RWPE1 (cell line): Measurements from ENCODE around the gene SMPD3.

Experiments used
- CTCF ChIA-PET: fragments of 350-600 bp; sonication (Branson Sonifier 250); formaldehyde crosslinking; extraction: SDS; loops from one replicate; lab custom pipeline; 2021; lab: Yijun Ruan, JAX
- POLR2A ChIA-PET: fragments of 400-600 bp; formaldehyde crosslinking; extraction: SDS; loops from one replicate; lab custom pipeline; 2020; ENCODE audit warnings: antibody characterized with exemption; ENCODE audit not compliant: low non-redundant PET; lab: Yijun Ruan, JAX
- DNase-seq: peaks from one replicate; pipeline ENCODE4 v3.0.0; 2012; ENCODE audit warnings: low spot score
- H3K27ac ChIP-seq: fragments of 450-650 bp; 2 replicates; pipeline ENCODE4 v1.5.1; 2017
- TF ChIP-seq, protein P1 (sequence below): fragments of 450-650 bp; conservative IDR thresholded peaks from 2 replicates; pipeline ENCODE4 v1.5.1; 2017; ENCODE audit warnings: low read depth, mild to moderate bottlenecking

The SMPD3 gene

GRCh38 chr16:68368301-68368888 lies 79.9 kb downstream of the SMPD3 start:
- ChIA-PET CTCF (no interaction called here), POLR2A (no interaction called here)
- no peak for DNase-seq
- no peak overlapping the region for H3K27ac ChIP-seq
- TF ChIP-seq, protein P1, sequence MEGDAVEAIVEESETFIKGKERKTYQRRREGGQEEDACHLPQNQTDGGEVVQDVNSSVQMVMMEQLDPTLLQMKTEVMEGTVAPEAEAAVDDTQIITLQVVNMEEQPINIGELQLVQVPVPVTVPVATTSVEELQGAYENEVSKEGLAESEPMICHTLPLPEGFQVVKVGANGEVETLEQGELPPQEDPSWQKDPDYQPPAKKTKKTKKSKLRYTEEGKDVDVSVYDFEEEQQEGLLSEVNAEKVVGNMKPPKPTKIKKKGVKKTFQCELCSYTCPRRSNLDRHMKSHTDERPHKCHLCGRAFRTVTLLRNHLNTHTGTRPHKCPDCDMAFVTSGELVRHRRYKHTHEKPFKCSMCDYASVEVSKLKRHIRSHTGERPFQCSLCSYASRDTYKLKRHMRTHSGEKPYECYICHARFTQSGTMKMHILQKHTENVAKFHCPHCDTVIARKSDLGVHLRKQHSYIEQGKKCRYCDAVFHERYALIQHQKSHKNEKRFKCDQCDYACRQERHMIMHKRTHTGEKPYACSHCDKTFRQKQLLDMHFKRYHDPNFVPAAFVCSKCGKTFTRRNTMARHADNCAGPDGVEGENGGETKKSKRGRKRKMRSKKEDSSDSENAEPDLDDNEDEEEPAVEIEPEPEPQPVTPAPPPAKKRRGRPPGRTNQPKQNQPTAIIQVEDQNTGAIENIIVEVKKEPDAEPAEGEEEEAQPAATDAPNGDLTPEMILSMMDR = no peak

DNA sequence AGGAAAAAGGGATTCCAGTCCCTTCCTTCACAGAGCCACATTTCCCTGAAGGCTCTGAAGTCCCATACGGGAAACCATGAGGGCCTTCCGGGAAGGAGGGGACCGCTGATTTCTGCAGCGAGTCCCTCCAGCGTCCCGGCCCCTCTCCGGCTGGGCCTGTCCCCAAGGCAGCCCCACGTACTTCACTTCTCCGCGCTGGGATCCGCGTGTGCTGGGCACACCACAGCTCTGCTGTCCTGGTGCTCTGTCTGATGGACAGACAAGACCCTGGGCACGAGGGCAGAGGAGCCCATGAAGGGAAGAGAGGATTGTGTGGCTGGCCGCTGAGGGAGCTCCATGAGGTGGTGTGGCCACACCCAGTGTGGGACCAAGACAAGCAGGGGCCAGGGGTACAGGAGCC lies 80.4 kb downstream of the SMPD3 start:
- POLR2A ChIA-PET = no interaction called here
- no peak for DNase-seq
- TF ChIP-seq, protein P1 = no peak
- no peak overlapping the region for H3K27ac ChIP-seq
- CTCF ChIA-PET = interaction anchor here (0.6 kb wide), 1 partner anchor 65 kb away, joined by 3 read pairs; no protein-coding TSS in a partner anchor

DNA sequence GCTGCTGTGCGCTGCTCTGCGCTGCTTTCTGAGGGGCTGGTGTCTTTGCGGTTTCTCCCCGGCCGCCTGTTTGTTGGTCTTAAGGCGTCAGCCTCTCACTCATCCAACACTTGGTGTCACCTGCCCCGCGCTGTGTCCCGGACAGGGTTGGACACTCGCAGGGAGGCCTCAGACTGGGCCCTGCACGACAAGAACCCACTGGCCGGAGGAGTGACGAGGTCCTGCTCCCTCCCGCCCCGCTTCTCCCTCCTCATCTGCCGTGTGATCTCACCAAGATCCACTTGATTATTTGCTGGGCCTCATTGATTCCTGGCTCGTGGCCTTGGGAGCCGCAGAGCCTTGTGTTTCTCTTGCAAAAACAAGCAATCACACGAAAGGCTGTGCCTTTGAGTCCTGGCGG lies 80.9 kb downstream of the SMPD3 start:
- ChIA-PET POLR2A (no interaction called here), CTCF (interaction anchor here (0.6 kb wide), 2 partner anchors 65 to 120 kb away, joined by 3 read pairs; no protein-coding TSS in a partner anchor)
- DNase-seq = no peak
- no peak overlapping the region for H3K27ac ChIP-seq
- TF ChIP-seq, protein P1 = no peak

DNA sequence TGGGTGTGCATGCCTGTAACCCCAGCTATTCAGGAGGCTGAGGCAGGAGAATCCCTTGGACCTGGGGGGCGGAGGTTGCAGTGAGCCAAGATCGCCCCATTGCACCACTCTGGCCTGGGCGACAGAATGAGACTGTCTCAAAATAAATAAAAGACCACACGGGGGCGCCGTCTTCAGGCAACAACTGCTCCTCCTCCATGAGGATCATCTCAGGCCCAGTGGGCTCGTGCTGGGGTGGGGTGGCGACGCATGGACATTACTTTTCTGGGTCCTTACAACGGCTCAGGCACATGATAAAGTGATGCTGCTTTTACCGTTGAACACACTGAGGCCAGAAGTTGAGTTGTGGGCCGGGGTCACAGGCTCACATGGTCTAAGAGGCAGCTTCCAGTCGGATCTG lies 81.3 kb downstream of the SMPD3 start:
- no peak overlapping the region for H3K27ac ChIP-seq
- ChIA-PET POLR2A (no interaction called here), CTCF (interaction anchor here (0.6 to 0.8 kb wide), 3 partner anchors 14 to 120 kb away, joined by 3 read pairs; no protein-coding TSS in a partner anchor)
- TF ChIP-seq, protein P1 = peak; percentile 52
- peak; percentile 39 for DNase-seq

- no peak for DNase-seq
- TF ChIP-seq, protein P1 = no peak
- POLR2A ChIA-PET = no interaction called here
- no peak overlapping the region for H3K27ac ChIP-seq
- CTCF ChIA-PET = interaction anchor here (0.9 kb wide), 1 partner anchor 12 kb away, joined by 4 read pairs; no protein-coding TSS in a partner anchor
These were observed 82.2 kb downstream of the SMPD3 start for GRCh38 chr16:68366062-68366461.

- no peak for DNase-seq
- ChIA-PET CTCF (interaction anchor here (0.9 kb wide), 1 partner anchor 13 kb away, joined by 4 read pairs; no protein-coding TSS in a partner anchor), POLR2A (no interaction called here)
- TF ChIP-seq, protein P1 = no peak
- no peak overlapping the region for H3K27ac ChIP-seq
These were observed 83.0 kb downstream of the SMPD3 start for GRCh38 chr16:68365167-68365817.
